ENCODE measurements around the gene LMF1.

LMF1 gene

GRCh38 chr16:1009358-1010150 lies 38.8 kb upstream of the LMF1 start:
- no peak overlapping the region for H3K4me3 ChIP-seq (ENCODE audit: low read depth, low read length)
- TF ChIP-seq, protein P1, sequence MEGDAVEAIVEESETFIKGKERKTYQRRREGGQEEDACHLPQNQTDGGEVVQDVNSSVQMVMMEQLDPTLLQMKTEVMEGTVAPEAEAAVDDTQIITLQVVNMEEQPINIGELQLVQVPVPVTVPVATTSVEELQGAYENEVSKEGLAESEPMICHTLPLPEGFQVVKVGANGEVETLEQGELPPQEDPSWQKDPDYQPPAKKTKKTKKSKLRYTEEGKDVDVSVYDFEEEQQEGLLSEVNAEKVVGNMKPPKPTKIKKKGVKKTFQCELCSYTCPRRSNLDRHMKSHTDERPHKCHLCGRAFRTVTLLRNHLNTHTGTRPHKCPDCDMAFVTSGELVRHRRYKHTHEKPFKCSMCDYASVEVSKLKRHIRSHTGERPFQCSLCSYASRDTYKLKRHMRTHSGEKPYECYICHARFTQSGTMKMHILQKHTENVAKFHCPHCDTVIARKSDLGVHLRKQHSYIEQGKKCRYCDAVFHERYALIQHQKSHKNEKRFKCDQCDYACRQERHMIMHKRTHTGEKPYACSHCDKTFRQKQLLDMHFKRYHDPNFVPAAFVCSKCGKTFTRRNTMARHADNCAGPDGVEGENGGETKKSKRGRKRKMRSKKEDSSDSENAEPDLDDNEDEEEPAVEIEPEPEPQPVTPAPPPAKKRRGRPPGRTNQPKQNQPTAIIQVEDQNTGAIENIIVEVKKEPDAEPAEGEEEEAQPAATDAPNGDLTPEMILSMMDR (IDR thresholded peaks at IDR 0.05; ENCODE audit: borderline replicate concordance, insufficient read depth, low read depth, low read length): no peak

GRCh38 chr16:1008085-1008484 lies 37.3 kb upstream of the LMF1 start:
- TF ChIP-seq, protein P1 (IDR thresholded peaks at IDR 0.05; ENCODE audit: borderline replicate concordance, insufficient read depth, low read depth, low read length): no peak

DNA sequence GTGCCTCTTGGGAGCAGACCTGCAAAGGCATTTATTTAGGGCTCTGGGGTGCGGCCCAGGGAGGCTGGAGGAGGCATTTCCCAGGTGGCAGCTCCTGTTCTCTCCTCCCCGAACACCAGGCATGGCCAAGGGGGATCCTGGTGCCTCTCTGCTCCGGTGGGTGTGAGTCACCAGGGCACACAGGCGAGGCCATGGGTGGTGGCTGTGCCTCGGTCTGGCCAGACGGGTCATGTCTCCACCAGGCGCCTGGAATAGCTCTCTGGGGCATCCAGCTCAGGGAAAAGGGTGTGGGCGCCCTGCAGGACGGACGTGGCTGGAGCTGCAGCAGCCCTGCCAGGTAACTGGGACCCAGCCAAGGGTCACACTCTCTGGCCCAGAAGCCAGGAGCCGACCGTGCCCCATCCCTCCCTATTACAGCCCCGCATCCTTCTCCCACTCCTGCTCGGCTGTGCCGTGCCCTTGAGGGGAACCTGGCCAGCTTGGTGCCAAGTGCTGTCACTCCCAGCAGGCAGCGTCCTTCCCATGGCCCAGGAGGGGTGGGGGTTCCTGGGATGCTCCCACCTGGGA lies 36.6 kb upstream of the LMF1 start:
- TF ChIP-seq, protein P1 (IDR thresholded peaks at IDR 0.05; ENCODE audit: borderline replicate concordance, insufficient read depth, low read depth, low read length): no peak
- H3K4me3 ChIP-seq (ENCODE audit: low read depth, low read length): no peak overlapping the region

More at GRCh38 chr16:1008085-1008484, 37.3 kb upstream of the LMF1 start:
- no peak overlapping the region for H3K4me3 ChIP-seq (ENCODE audit: low read depth, low read length)

- TF ChIP-seq, protein P1 (IDR thresholded peaks at IDR 0.05; ENCODE audit: borderline replicate concordance, insufficient read depth, low read depth, low read length): no peak
- no peak overlapping the region for H3K4me3 ChIP-seq (ENCODE audit: low read depth, low read length)
These were observed 36.0 kb upstream of the LMF1 start for GRCh38 chr16:1006781-1007180.

DNA sequence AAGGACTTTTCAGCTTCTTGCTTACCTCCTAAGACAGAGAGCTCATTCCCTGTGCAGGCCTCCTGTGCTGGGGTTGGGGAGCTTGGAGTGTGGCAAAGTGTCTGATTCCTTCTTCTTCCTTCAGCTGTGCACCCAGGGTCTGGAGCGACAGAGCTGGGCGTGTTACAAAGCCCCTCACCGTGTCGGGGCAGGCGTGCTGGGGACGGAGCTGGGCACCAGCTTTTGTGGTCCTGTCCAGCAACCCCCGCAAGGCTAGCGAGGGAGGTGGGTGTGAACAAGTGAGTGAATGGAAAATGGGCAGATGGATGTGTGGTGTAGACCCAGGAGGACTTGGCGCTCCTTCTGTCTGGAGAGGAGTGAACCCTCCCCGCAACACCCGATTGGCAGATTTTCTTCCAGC lies 34.5 kb upstream of the LMF1 start:
- TF ChIP-seq, protein P1 (IDR thresholded peaks at IDR 0.05; ENCODE audit: borderline replicate concordance, insufficient read depth, low read depth, low read length): no peak
- H3K4me3 ChIP-seq (ENCODE audit: low read depth, low read length): no peak overlapping the region

DNA sequence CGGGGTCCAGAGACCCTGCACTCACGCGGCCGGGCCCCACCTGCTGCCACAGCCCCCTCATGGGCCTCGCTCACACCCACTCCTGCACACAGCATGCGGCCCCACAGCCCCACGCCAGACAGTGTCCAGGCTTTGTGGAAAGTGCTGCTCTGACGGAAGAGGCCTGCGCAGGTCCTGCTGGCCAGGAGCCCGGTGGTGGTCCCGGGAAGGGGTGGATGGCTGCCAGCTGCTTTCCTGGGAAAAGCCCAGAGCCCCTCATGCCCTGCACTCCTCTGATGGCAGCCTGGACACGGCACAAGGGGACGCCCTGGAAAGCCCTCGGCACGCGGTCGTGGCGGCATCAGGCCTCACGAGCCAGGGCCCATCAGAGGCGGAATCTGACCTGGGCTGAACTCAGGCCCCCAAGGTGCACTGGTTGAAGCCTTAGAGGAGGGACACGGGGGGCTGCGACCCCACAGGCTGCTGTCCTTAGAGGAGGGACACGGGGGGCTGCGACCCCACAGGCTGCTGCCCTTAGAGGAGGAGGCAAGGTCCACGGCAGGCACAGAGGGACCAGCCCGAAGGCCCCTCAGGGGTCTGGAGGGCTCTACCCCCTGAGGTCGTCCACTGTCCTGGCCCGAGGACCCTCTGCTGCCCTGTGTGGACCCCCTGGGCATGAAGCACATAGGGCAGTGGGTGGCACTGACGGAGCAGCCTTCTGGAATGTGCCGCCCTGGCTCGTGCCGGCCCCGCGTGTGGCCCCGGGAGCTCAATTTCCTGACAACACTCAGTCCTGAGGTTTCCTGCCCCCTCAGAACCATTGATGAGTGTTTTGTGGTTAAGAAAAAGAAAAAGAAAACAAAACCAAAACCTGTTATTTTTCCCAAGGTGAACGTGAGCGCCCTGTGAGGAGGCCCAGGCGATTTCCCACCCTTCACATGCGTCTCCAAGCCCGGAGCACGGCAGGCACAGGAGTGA lies 32.9 kb upstream of the LMF1 start:
- H3K4me3 ChIP-seq (ENCODE audit: low read depth, low read length): no peak overlapping the region
- TF ChIP-seq, protein P1 (IDR thresholded peaks at IDR 0.05; ENCODE audit: borderline replicate concordance, insufficient read depth, low read depth, low read length): no peak

All from GM12875 (cell line).